Right hindlimb (tissue), 1 donor: ENCODE measurements around the gene GARIN5B.
"Not testable (repeated sequence)": the region's sequence is repeated elsewhere in the genome, so short reads cannot be mapped to it uniquely, and the experiment has no call there.

ENCODE experiments used
- DNase-seq: peaks from one replicate; pipeline ENCODE4 v3.0.0-alpha.2; 2018

Gene GARIN5B

GRCh38 chr19:55346725-55347441 is 16.2 kb downstream of the GARIN5B start:
- no peak for DNase-seq

DNA sequence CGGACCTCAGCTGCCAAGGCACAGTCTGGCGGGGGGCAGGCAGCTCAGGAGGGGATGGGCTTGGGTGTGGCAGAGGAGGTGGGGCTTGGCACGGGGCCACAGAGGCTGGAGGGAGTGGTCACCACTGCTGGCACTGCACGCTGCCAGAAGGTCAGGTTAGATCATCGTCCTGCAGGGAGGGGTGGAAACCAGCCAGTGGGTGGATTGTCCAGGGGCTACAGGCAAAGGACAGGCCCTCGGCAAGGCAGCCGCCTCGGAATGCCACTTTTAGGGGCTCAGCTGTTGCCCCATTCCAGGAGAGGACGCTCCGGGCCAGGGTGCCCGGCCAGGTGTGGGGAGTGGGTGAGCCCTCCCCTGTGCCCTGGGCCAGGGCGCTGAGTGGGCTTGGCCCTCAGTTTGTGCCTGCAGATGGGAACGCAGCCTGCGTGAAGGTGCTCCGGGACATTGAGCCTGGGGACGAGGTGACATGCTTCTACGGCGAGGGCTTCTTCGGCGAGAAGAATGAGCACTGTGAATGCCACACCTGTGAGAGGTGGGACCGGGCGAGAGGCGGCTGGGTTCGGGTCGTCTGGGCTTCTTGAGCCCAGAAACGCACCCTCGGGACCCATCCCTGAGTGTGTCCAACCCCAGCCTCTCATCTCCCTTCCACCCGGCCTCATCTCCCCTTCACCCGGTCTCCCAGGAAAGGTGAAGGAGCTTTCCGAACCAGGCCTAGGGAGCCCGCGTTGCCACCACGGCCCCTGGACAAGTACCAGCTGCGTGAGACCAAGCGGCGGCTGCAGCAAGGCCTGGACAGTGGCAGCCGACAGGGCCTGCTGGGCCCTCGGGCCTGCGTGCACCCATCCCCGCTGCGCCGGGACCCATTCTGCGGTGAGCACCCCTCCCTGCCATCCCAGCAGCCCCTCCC is 17.0 kb downstream of the GARIN5B start:
- peak; percentile 79 for DNase-seq

GRCh38 chr19:55345101-55345817 is 17.8 kb downstream of the GARIN5B start:
- peak; percentile 16 for DNase-seq

GRCh38 chr19:55344444-55344843 is 18.6 kb downstream of the GARIN5B start:
- DNase-seq, result peak; percentile 81

GRCh38 chr19:55341595-55342531 is 21.2 kb downstream of the GARIN5B start:
- DNase-seq, result peak; percentile 22

GRCh38 chr19:55341171-55341588 is 21.9 kb downstream of the GARIN5B start:
- peak; percentile 86 for DNase-seq

DNA sequence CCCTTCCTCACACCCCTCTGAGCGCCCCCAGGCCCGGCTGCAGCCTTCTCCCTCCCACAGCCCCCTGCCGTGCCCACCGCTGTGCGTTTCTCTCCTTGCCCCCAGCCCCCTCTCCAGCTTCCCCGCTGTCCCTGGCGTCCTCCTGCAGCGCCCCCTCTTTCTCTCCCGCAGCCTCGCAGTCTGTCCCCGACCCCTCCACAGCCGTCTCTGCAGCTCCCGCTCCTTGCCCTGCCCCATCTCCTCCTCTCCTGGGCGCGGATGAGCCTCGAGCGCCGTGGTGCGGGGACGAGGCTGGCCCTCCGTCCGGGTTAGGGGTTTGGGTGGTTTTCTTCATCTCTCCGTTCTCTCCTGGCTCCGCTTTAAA is 22.3 kb downstream of the GARIN5B start:
- peak; percentile 61 for DNase-seq

- DNase-seq, result peak; percentile 55
Observed at GRCh38 chr19:55339889-55340783, 22.9 kb downstream of the GARIN5B start.

DNA sequence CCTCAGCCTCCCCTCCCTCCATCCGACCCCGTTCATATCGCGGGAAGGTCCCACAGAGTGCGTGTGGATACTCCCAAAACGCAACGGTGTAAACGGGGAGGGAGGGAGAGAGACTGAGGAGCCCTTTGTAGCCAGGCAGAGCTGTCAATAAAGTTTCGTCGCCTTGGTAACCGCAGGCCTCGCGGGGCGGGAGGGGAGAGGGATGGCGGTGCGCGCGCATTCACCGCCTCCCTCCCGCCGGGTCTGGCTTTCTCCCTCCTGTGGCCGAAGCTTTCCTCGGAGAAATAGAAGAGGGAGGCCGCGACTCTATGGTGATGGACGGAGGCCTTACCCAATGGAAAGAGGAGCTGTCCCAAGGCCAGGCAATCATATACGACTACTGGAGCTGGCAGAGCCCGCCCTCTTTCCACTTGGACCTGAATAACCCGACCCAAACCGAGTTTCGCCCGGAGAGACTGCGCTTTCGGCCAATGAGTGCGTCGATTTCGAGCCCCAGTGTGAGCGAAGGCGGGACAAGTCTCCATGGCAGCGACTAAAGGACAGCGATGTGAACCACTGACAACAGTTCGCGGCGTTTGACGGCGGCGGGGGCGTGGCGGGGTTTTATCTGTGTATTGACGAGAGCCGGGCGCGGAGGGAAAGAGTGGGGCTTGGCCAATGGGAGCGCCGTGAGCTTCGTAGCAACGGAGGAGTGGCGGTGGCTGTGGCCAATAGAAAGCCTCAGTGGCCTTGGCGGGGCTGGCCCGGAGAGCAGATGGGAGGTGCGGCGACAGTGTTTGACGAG is 23.8 kb downstream of the GARIN5B start, which contains the start of gene KMT5C:
KMT5C (plus strand) TSS at position 772 of the 784 bp plus-strand sequence. CDS start 2,061 bp downstream, outside the sequence.
- DNase-seq, result peak; percentile 100

DNA sequence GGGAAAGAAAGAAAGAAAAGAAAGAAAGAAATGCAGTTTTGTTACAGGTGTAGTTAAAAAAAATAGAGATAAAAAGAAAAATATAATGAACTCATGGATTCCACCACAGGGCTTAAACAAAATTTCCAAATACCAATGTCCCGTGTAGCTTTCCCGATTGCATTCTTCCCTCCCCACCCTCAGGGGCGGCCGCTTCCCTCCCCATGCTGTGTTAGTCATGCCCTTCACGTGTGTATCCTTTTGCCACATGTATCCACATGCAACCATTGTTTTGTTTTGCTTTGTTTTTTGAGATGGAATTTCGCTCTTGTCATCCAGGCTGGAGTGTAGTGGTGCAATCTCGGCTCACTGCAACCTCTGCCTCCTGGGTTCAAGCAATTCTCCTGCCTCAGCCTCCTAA is 27.0 kb downstream of the GARIN5B start:
- DNase-seq, result peak; percentile 9

DNA sequence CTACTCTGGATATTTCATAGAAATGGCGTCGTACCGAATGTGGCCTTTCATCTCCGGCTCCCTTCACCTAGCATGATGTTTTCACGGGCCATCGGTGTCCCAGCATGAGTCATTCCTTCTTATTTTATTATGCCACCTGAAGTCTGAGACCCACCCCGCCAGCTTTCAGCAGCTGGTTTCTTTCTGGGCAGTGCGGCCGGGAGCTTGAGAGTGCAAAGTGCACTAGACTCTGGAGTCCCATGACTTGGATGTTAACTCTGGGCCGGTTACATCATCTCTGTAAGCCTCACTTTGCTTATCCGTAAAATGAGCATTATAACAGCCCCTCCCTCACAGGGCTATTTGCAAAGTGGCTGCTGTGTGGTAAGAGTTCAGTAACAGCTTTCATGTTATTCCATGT is 29.2 kb downstream of the GARIN5B start:
- no peak for DNase-seq

GRCh38 chr19:55329791-55330190 is 33.3 kb downstream of the GARIN5B start:
- not testable (repeated sequence) for DNase-seq

- DNase-seq, result not testable (repeated sequence)
Observed at GRCh38 chr19:55328774-55329318, 34.2 kb downstream of the GARIN5B start.

- no peak for DNase-seq
Observed at GRCh38 chr19:55325172-55325571, 37.9 kb downstream of the GARIN5B start, which contains the start of gene TMEM150B. Gene TMEM150B, minus strand, starts transcription at chr19:55325341. Its CDS starts 4,305 bp downstream, at chr19:55321036.

DNA sequence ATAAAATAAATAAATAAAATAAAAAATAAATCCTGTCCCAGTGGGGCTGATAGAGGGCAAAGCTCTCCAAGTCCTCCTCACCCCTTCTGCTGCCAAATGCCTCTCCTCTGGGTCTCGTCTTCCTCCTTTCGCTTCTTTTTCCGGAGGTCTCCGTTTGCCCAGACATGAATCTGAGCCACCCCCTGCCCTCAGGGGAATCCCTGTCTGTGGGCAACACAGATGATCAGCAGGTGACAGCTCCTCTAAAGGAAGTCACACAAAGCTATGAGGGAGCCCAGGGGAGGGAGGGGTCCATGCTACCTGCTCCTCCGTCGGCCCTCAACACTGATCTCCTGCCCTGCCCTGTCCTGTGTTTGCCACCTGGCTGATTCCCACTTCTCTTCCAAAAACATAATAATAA is 38.4 kb downstream of the GARIN5B start:
- no peak for DNase-seq

DNA sequence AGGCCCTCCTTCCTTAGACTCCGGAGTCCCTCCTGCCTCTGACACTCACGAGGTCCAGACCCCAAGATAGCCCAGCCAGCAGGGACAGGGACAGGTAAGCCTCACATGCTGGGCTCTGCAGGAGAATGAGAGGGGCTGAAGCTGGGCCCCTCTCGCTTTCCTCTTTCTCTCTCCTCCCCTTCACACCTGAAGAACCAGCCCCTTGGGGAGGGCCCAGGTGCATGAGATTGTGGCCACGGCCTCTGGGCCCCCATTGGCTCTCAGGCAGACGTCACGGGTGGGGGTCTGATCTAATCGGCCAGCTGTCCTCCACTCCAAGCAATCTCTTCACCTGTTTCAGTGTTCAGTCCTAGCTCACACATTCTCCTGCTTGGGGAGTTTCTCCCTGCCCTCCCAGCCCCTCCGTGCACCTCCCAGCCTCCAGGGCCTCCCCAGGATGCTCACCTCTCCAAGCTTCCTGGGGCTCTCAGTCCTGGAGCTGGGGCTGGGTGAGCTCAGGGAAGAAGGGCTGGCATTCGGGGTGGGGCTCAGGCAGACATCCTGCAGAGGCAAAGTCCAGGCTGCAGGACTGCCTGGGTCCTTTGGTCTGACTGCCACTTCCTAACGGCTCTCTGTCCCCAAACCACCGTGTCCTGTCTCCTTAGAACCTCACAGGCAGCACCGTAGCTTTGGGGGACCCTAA is 40.7 kb downstream of the GARIN5B start:
- no peak for DNase-seq

DNA sequence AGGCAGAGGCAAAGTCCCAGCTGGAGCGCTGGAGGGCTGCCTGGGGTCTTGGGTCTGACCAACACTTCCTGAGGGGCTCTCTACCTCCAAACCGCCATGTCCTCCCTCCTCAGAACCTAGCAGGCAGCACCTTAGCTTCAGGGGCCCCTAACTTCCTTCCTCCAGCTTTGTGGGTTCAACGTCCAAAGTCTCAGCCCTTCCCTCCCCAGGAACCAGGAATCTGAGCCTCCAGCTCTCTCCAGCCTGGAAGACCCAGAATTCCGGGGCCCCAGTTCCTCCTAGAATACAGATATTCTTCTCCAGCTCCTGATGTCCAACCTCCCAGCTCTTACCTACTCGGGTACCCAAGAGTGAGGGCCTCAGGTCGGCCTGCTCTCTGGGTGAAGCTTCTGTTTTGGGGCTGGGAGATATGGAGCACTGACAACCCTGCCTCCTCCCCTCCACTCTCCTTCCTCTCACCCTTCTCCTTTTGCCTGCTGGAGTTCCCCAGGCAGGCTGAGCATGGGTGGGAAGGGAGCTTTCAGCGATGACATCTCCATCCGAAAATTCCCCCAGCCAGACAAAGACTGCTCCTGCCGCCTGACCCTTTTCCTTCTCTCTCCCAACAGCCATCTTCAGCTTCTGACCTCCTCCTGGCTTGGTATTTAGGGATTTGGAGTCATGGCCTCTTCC is 41.5 kb downstream of the GARIN5B start:
- no peak for DNase-seq

DNA sequence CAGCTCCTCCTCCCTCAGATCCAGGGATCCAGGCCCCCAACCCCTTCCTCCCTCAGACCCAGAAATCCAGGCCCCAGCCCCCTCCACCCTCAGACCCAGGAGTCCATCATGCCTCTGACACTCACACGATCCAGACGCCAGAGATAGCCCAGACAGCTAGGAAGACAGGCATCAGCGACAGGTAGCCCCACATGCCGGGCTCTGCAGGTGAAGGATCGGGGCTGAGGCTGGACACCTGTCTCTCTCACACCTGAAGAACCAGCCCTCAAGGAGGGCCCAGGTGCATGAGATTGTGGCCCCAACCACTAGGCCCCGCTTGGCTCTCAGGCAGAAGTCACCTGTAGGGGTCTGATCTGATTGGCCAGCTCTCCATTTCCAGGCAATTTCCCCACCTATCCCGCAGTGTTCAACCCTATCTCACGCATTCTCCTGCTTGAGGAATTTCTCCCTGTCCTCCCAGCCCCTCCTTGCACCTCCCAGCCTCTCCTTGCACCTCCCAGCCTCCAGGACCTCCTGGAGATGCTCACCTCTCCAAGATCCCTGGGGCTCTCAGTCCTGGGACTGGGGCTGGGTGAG is 42.1 kb downstream of the GARIN5B start:
- DNase-seq, result no peak
